Measurements from ENCODE around the gene DPEP2NB. TPM values are rescaled to one million over a fixed set of nuclear protein-coding genes. Genes with fewer than 3 reads are reported as not detected.

DPEP2NB gene
- total RNA-seq, 1 experiment from 2014 or later, result not detected

GRCh38 chr16:67996666-67997065 is 19.0 kb downstream of the DPEP2NB start:
- peaks cover 23% of the 10 kb centered on the region for H3K27me3 Mint-ChIP-seq (ENCODE audit: low read depth)
- Histone ChIP-seq H2BK20ac (ENCODE audit: low read depth, low read length, poor library complexity, severe bottlenecking) (no peak overlapping the region), H3K4me2 (ENCODE audit: insufficient read depth, insufficient read length, low read length) (no peak overlapping the region), H3K18ac (ENCODE audit: insufficient read length, low read depth, low read length) (no peak overlapping the region), H3K9me3 (ENCODE audit: control insufficient read depth, low read depth, low read length) (no peaks in the 10 kb centered on the region), H3K79me1 (ENCODE audit: insufficient read depth, low read depth, low read length, poor library complexity, severe bottlenecking) (no peaks in the 10 kb centered on the region), H2BK120ac (ENCODE audit: low read depth, low read length, poor library complexity, severe bottlenecking) (no peak overlapping the region), H3K4me1 (ENCODE audit: insufficient read depth, low read length) (no peaks in the 10 kb centered on the region), H2BK5ac (ENCODE audit: insufficient read length, low read length) (no peak overlapping the region), H4K20me1 (ENCODE audit: control insufficient read depth, insufficient read depth, insufficient read length) (no peaks in the 10 kb centered on the region), H3K27ac (ENCODE audit: insufficient read length, low read depth, low read length) (no peak overlapping the region), H3K79me2 (ENCODE audit: insufficient read depth, low read length) (no peaks in the 10 kb centered on the region), H2BK15ac (ENCODE audit: low read depth, low read length) (no peak overlapping the region), H3K27me3 (ENCODE audit: insufficient read depth, low read length) (no peaks in the 10 kb centered on the region), H3K56ac (ENCODE audit: insufficient read length, low read depth, low read length) (no peak overlapping the region), H3K14ac (ENCODE audit: insufficient read depth, low read length) (no peak overlapping the region), H4K5ac (ENCODE audit: insufficient read length, low read depth, low read length) (no peak overlapping the region), H3K23me2 (ENCODE audit: insufficient read length, low read depth, low read length, poor library complexity, severe bottlenecking) (no peaks in the 10 kb centered on the region), H2AFZ (ENCODE audit: low read length) (no peak overlapping the region), H2BK12ac (ENCODE audit: insufficient read length, low read depth, low read length) (no peak overlapping the region), H3K4ac (ENCODE audit: low read depth, low read length) (no peak overlapping the region), H3K23ac (ENCODE audit: insufficient read length, low read depth, low read length) (no peak overlapping the region), H3K9ac (ENCODE audit: extremely low read depth, insufficient read length, low read length) (no peak overlapping the region), H4K8ac (replicated peaks; ENCODE audit: insufficient read length, low read depth, low read length) (no peak overlapping the region), H4K91ac (ENCODE audit: insufficient read length, low read depth, low read length) (no peak overlapping the region), H2AK5ac (ENCODE audit: insufficient read length, low read length) (no peak overlapping the region), H3T11ph (ENCODE audit: low read length) (no peak overlapping the region)
- TF ChIP-seq, protein P1, sequence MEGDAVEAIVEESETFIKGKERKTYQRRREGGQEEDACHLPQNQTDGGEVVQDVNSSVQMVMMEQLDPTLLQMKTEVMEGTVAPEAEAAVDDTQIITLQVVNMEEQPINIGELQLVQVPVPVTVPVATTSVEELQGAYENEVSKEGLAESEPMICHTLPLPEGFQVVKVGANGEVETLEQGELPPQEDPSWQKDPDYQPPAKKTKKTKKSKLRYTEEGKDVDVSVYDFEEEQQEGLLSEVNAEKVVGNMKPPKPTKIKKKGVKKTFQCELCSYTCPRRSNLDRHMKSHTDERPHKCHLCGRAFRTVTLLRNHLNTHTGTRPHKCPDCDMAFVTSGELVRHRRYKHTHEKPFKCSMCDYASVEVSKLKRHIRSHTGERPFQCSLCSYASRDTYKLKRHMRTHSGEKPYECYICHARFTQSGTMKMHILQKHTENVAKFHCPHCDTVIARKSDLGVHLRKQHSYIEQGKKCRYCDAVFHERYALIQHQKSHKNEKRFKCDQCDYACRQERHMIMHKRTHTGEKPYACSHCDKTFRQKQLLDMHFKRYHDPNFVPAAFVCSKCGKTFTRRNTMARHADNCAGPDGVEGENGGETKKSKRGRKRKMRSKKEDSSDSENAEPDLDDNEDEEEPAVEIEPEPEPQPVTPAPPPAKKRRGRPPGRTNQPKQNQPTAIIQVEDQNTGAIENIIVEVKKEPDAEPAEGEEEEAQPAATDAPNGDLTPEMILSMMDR (conservative IDR thresholded peaks at IDR 0.05), result no peak
- no CpG with 5 or more reads among the region's 5 CpGs for whole genome bisulfite sequencing (ENCODE audit: extremely low coverage, insufficient read length, low lambda C conversion rate)
- no peak overlapping the region for H3K4me3 Mint-ChIP-seq
- H3K36me3 Mint-ChIP-seq (ENCODE audit: insufficient read depth in 1 of 3, low read depth in 3 of 3), result peaks cover 0 to 3% (median 0%) of the 10 kb centered on the region in 3 experiments; a peak in 2 of 7 replicates
- peaks cover 0 to 2% of the 10 kb centered on the region in 2 experiments; a peak in 1 of 4 replicates for H3K4me1 Mint-ChIP-seq
- no peak for DNase-seq
- peak overlapping the region in 1 of 3 experiments; percentile 67; a peak in 1 of 7 replicates for H3K27ac Mint-ChIP-seq
- no peaks in the 10 kb centered on the region; a peak in 1 of 5 replicates for H3K9me3 Mint-ChIP-seq
